Panc1 (cell line): ENCODE measurements around the gene SH3BP2. TPM values are rescaled to one million over a fixed set of nuclear protein-coding genes. Genes with fewer than 3 reads are reported as not detected.

ENCODE experiments used
- ATAC-seq: fragments of 200-7000 bp; cut with Tn5 transposase; 2 replicates; pipeline ENCODE4 v1.9.1; 2020; ENCODE audit warnings: mild to moderate bottlenecking, moderate library complexity
- BruUV-seq: library from RNA; stranded (reverse); fragments of 400-500 nt; replicated peaks from 2 replicates; lab custom pipeline; 2021; lab: Mats Ljungman, UMichigan
- CTCF ChIA-PET: fragments of 300-600 bp; sonication (Branson Sonifier 250); formaldehyde crosslinking; loops from one replicate; lab custom pipeline; 2022; ENCODE audit warnings: antibody characterized with exemption; lab: Charles Lee
- POLR2A ChIA-PET: fragments of 300-600 bp; sonication (Branson Sonifier 250); formaldehyde crosslinking; loops from one replicate; lab custom pipeline; 2022; ENCODE audit warnings: antibody characterized with exemption; lab: Charles Lee
- DNase-seq: peaks from one replicate; pipeline ENCODE4 v3.0.0-alpha.2; 2010; ENCODE audit warnings: low read depth, low spot score
- H3K27ac ChIP-seq: 2 replicates; pipeline ENCODE4 v1.5.1; 2011; ENCODE audit warnings: mild to moderate bottlenecking, low read length, inconsistent platforms
- H3K27me3 ChIP-seq: fragments of 200-500 bp; sonication (Bioruptor generic); 2 replicates; pipeline ENCODE4 v1.6.0; 2014; ENCODE audit warnings: low read length, inconsistent platforms; ENCODE audit not compliant: control insufficient read depth, insufficient read depth
- H3K36me3 ChIP-seq: fragments of 200-500 bp; sonication (Bioruptor generic); 2 replicates; pipeline ENCODE4 v1.5.1; 2014; ENCODE audit warnings: inconsistent platforms, mild to moderate bottlenecking, low read length, moderate library complexity; ENCODE audit not compliant: control insufficient read depth, insufficient read depth
- H3K4me1 ChIP-seq: 2 replicates; pipeline ENCODE4 v1.5.1; 2011; ENCODE audit warnings: inconsistent platforms, mild to moderate bottlenecking, low read length, moderate library complexity; ENCODE audit not compliant: control insufficient read depth, insufficient read depth
- H3K4me3 ChIP-seq, 2 experiments: 2 replicates each; pipeline ENCODE4 v1.5.1; 2011 to 2012; ENCODE audit warnings: low read depth in 2 of 2, low read length in 2 of 2, mild to moderate bottlenecking in 2 of 2, inconsistent platforms in 1 of 2, moderate library complexity in 1 of 2
- H3K9me3 ChIP-seq: fragments of 200-500 bp; sonication (Bioruptor generic); 2 replicates; pipeline ENCODE4 v1.5.1; 2014; ENCODE audit warnings: low read depth, mild to moderate bottlenecking, inconsistent platforms, low read length, moderate library complexity; ENCODE audit not compliant: control insufficient read depth, insufficient read depth
- POLR2AphosphoS5 ChIP-seq: IDR thresholded peaks from 2 replicates; pipeline ENCODE4 v1.6.1; 2012; ENCODE audit warnings: mild to moderate bottlenecking, low read depth, low read length, moderate library complexity
- SIN3A ChIP-seq: IDR thresholded peaks from 2 replicates; pipeline ENCODE4 v1.6.1; 2012; ENCODE audit warnings: low read depth, mild to moderate bottlenecking, low read length, moderate library complexity, borderline replicate concordance; ENCODE audit not compliant: insufficient read depth
- TCF7L2 ChIP-seq: IDR thresholded peaks from 2 replicates; pipeline ENCODE4 v1.6.1; 2011; ENCODE audit warnings: mild to moderate bottlenecking, low read depth, low read length, inconsistent platforms
- in situ Hi-C: cut with HindIII; loops from 2 replicates; pipeline ENCODE4 v1.10.0; 2016; ENCODE audit warnings: low sequenced_read_pairs, low pct_unique_long_range_greater_than_20kb
- intact Hi-C: fragments of 100-400 bp; cut with micrococcal nuclease; formaldehyde crosslinking; loops from one replicate; pipeline ENCODE4 v1.10.0; 2022; ENCODE audit not compliant: unreplicated experiment
- total RNA-seq: library from RNA; stranded (reverse); gene quantifications from one replicate; pipeline ENCODE4 v1.2.1, GENCODE V29; 2021; ENCODE audit not compliant: unreplicated experiment
- TF ChIP-seq, protein P1 (sequence below): fragments of 450-650 bp; IDR thresholded peaks from 2 replicates; pipeline ENCODE4 v1.5.1; 2017; ENCODE audit warnings: mild to moderate bottlenecking
- TF ChIP-seq, protein P2 (sequence below), 2 experiments: IDR thresholded peaks; 2 replicates each; pipeline ENCODE4 v1.6.1; 2011 to 2012; ENCODE audit warnings: low read depth in 2 of 2, control low read depth in 1 of 2, low read length in 1 of 2, mild to moderate bottlenecking in 1 of 2, moderate library complexity in 1 of 2; ENCODE audit not compliant: insufficient read depth in 1 of 2

The SH3BP2 gene
- total RNA-seq, 1 experiment from 2014 or later, result 93.4 TPM

DNA sequence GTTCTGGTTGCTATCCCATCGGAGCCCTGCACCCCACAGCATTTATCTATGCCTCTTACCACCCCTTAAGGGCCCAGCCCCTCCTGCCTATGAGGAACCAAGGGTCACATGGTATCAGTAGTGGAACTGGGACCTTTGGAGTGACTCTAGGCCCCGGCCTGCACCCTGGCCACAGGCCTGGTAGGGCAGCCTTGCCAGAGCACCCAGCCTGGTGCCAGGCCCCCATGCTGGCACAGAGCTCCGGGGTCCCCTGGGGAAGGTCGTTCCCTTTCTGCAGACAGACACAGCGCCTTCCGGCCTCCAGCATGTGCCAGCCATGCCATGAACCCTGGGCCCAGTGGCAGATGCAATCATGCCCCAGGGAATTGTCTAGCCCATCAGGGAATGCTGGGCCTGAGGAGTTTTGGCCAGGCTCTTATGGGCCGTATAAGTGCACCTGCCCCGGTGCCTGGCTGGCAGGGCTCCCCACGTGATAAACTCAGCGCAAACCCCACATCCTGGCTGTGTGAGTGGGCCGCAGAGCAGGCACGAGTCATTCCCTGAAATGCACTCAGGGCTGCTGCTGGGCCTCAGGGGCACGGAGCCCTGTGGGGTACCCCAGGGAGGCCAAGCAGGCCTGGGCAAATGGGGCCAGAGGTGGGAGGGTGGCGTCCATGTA lies 30.9 kb downstream of the SH3BP2 start:
- no peaks in the 10 kb centered on the region for H3K9me3 ChIP-seq

DNA sequence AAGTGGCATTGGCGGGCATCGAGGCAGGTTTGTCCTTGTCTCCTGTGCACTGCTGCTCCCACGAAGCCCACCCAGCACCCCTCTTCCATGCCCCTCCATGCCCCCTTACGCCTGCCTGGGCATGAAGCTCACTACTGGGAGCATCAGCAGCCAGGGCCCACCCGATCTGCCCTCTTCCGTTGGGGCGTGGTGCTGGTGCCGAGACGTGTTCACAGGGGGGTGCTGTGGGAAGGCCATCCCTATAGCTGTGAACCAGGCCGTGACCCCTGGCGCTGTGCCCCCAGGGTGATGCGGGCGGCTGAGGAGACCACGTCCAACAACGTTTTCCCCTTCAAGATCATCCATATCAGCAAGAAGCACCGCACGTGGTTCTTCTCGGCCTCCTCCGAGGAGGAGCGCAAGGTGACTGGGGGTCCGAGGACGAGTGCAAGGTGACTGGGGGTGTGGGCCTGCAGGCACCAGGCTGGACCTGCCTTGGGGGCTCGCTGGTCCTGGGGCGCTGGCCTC lies 31.5 kb downstream of the SH3BP2 start:
- ATAC-seq, result no peak
- CTCF ChIA-PET, result no interaction called here
- no peak for DNase-seq
- H3K9me3 ChIP-seq, result no peaks in the 10 kb centered on the region
- no peaks in the 10 kb centered on the region for H3K4me1 ChIP-seq
- no peak overlapping the region for H3K27ac ChIP-seq
- intact Hi-C loops (no loop called here), in situ Hi-C loops (no loop called here)
- no peaks in the 10 kb centered on the region for H3K36me3 ChIP-seq
- BruUV-seq, result no TSS peak
- POLR2A ChIA-PET, result no interaction called here
- no peaks in the 10 kb centered on the region for H3K27me3 ChIP-seq
- H3K4me3 ChIP-seq, result no peak overlapping the region
- TF ChIP-seq, protein P1, sequence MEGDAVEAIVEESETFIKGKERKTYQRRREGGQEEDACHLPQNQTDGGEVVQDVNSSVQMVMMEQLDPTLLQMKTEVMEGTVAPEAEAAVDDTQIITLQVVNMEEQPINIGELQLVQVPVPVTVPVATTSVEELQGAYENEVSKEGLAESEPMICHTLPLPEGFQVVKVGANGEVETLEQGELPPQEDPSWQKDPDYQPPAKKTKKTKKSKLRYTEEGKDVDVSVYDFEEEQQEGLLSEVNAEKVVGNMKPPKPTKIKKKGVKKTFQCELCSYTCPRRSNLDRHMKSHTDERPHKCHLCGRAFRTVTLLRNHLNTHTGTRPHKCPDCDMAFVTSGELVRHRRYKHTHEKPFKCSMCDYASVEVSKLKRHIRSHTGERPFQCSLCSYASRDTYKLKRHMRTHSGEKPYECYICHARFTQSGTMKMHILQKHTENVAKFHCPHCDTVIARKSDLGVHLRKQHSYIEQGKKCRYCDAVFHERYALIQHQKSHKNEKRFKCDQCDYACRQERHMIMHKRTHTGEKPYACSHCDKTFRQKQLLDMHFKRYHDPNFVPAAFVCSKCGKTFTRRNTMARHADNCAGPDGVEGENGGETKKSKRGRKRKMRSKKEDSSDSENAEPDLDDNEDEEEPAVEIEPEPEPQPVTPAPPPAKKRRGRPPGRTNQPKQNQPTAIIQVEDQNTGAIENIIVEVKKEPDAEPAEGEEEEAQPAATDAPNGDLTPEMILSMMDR, result no peak
- no peak for TF ChIP-seq TCF7L2
- TF ChIP-seq, protein P2, sequence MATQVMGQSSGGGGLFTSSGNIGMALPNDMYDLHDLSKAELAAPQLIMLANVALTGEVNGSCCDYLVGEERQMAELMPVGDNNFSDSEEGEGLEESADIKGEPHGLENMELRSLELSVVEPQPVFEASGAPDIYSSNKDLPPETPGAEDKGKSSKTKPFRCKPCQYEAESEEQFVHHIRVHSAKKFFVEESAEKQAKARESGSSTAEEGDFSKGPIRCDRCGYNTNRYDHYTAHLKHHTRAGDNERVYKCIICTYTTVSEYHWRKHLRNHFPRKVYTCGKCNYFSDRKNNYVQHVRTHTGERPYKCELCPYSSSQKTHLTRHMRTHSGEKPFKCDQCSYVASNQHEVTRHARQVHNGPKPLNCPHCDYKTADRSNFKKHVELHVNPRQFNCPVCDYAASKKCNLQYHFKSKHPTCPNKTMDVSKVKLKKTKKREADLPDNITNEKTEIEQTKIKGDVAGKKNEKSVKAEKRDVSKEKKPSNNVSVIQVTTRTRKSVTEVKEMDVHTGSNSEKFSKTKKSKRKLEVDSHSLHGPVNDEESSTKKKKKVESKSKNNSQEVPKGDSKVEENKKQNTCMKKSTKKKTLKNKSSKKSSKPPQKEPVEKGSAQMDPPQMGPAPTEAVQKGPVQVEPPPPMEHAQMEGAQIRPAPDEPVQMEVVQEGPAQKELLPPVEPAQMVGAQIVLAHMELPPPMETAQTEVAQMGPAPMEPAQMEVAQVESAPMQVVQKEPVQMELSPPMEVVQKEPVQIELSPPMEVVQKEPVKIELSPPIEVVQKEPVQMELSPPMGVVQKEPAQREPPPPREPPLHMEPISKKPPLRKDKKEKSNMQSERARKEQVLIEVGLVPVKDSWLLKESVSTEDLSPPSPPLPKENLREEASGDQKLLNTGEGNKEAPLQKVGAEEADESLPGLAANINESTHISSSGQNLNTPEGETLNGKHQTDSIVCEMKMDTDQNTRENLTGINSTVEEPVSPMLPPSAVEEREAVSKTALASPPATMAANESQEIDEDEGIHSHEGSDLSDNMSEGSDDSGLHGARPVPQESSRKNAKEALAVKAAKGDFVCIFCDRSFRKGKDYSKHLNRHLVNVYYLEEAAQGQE (IDR thresholded peaks at IDR 0.05; ENCODE audit: insufficient read depth in 1 of 2, low read depth in 2 of 2, low read length in 1 of 2), result no peak
- TF ChIP-seq SIN3A, result no peak
- TF ChIP-seq POLR2AphosphoS5, result no peak

More for the DNA sequence above, 30.9 kb downstream of the SH3BP2 start:
- ATAC-seq, result no peak
- in situ Hi-C loops (no loop called here), intact Hi-C loops (no loop called here)
- Histone ChIP-seq H3K4me3 (no peak overlapping the region), H3K36me3 (no peaks in the 10 kb centered on the region), H3K4me1 (no peaks in the 10 kb centered on the region), H3K27me3 (no peaks in the 10 kb centered on the region), H3K27ac (no peak overlapping the region)
- no peak for DNase-seq
- ChIA-PET POLR2A (no interaction called here), CTCF (no interaction called here)
- TF ChIP-seq, protein P2 (IDR thresholded peaks at IDR 0.05; ENCODE audit: insufficient read depth in 1 of 2, low read depth in 2 of 2, low read length in 1 of 2), result no peak
- BruUV-seq, result no TSS peak
